GM12878 (cell line): ENCODE measurements around the gene HUNK. TPM values are rescaled to one million over a fixed set of nuclear protein-coding genes. Genes with fewer than 3 reads are reported as not detected.

Experiments used
- ATAC-seq: fragments of 200-7000 bp; cut with Tn5 transposase; 3 replicates; pipeline ENCODE4 v1.9.1; 2020; ENCODE audit warnings: mild to moderate bottlenecking, moderate library complexity
- BruUV-seq: library from RNA; stranded (reverse); fragments of 400-500 nt; replicated peaks from 2 replicates; lab custom pipeline; 2021; lab: Mats Ljungman, UMichigan
- CTCF ChIA-PET: fragments of 300-600 bp; sonication (Branson Sonifier 250); formaldehyde crosslinking; extraction: SDS; loops from one replicate; lab custom pipeline; 2021; ENCODE audit warnings: inconsistent platforms; lab: Yijun Ruan, JAX
- POLR2A ChIA-PET: fragments of 350-600 bp; formaldehyde crosslinking; extraction: SDS; loops from one replicate; lab custom pipeline; 2021; ENCODE audit warnings: inconsistent platforms; lab: Charles Lee
- RAD21 ChIA-PET: fragments of 300-600 bp; sonication (Branson Sonifier 250); formaldehyde crosslinking; loops from one replicate; lab custom pipeline; 2023; ENCODE audit warnings: antibody characterized with exemption; ENCODE audit not compliant: unreplicated experiment; lab: Charles Lee
- SMC1A ChIA-PET: fragments of 300-600 bp; sonication (Branson Sonifier 250); formaldehyde crosslinking; loops from one replicate; lab custom pipeline; 2023; ENCODE audit not compliant: unreplicated experiment, uncharacterized antibody; lab: Charles Lee
- DNase-seq: peaks from one replicate; pipeline ENCODE4 v3.0.0-alpha.2; 2011; ENCODE audit warnings: low read depth, low spot score
- FAIRE-seq: peaks from 3 replicates; lab custom pipeline; 2011; peaks lifted over from hg19 to GRCh38; lab: Jason Lieb, UNC
- H2AFZ ChIP-seq: 2 replicates; pipeline ENCODE4 v1.6.0; 2011; ENCODE audit warnings: low read depth, low read length, control low read depth; ENCODE audit not compliant: control insufficient read depth
- H3K27ac ChIP-seq: 2 replicates; pipeline ENCODE4 v1.5.1; 2011; ENCODE audit warnings: control low read depth; ENCODE audit not compliant: control insufficient read depth, insufficient read depth
- H3K27me3 ChIP-seq, 2 experiments: replicated peaks in 1 of 2; 2 replicates each; pipeline versions ENCODE4 v1.6.0 to v1.6.1; 2011; ENCODE audit warnings: low read length in 1 of 2; ENCODE audit not compliant: control insufficient read depth in 2 of 2, insufficient read depth in 2 of 2
- H3K36me3 ChIP-seq, 2 experiments: 2 replicates each; pipeline ENCODE4 v1.5.1; 2011; ENCODE audit warnings: low read length in 1 of 2; ENCODE audit not compliant: control insufficient read depth in 2 of 2, insufficient read depth in 2 of 2
- H3K4me1 ChIP-seq: 2 replicates; pipeline ENCODE4 v1.6.1; 2011; ENCODE audit warnings: mild to moderate bottlenecking, low read length, moderate library complexity, mixed read lengths; ENCODE audit not compliant: control insufficient read depth, insufficient read depth
- H3K4me2 ChIP-seq: 2 replicates; pipeline ENCODE4 v1.6.0; 2011; ENCODE audit warnings: control low read depth; ENCODE audit not compliant: control insufficient read depth, insufficient read depth
- H3K4me3 ChIP-seq: fragments of 200-600 bp; sonication (generic); 2 replicates; pipeline ENCODE4 v1.5.1; 2016
- H3K79me2 ChIP-seq: 2 replicates; pipeline ENCODE4 v1.6.0; 2011; ENCODE audit warnings: low read length; ENCODE audit not compliant: control insufficient read depth, insufficient read depth
- H3K9ac ChIP-seq: 2 replicates; pipeline ENCODE4 v1.8.0; 2011; ENCODE audit warnings: low read length, control low read depth, mixed read lengths; ENCODE audit not compliant: control insufficient read depth, insufficient read depth
- H3K9me3 ChIP-seq: replicated peaks from 3 replicates; pipeline ENCODE4 v1.5.1; 2011; ENCODE audit warnings: mild to moderate bottlenecking, low read length; ENCODE audit not compliant: control insufficient read depth, insufficient read depth
- H4K20me1 ChIP-seq: 2 replicates; pipeline ENCODE4 v1.6.0; 2011; ENCODE audit not compliant: control insufficient read depth, insufficient read depth
- ATF7 ChIP-seq: fragments of 450-650 bp; IDR thresholded peaks from 2 replicates; pipeline ENCODE4 v1.6.1; 2016; ENCODE audit warnings: low read depth, mild to moderate bottlenecking
- BHLHE40 ChIP-seq, 2 experiments: fragments of 450-650 bp in 1 of 2; IDR thresholded peaks; 2 replicates each; pipeline ENCODE4 v1.6.1; 2011 to 2017; ENCODE audit warnings: low read depth in 2 of 2, borderline replicate concordance in 1 of 2, improper control_type of control experiment in 1 of 2, low read length in 1 of 2, mild to moderate bottlenecking in 1 of 2
- CBX5 ChIP-seq: sonication (generic); IDR thresholded peaks from 2 replicates; pipeline ENCODE4 v1.6.1; 2016; ENCODE audit warnings: low read depth, moderate library complexity, mild to moderate bottlenecking, inconsistent platforms
- CUX1 ChIP-seq: IDR thresholded peaks from 2 replicates; pipeline ENCODE4 v1.6.1; 2012; ENCODE audit warnings: improper control_type of control experiment, low read depth, low read length; ENCODE audit not compliant: insufficient replicate concordance
- EP300 ChIP-seq, 2 experiments: fragments of 150-350 bp in 1 of 2; IDR thresholded peaks; 2 replicates each; pipeline ENCODE4 v1.6.1; 2011 to 2012; ENCODE audit warnings: low read depth in 2 of 2, low read length in 2 of 2, borderline replicate concordance in 1 of 2, improper control_type of control experiment in 1 of 2, inconsistent platforms in 1 of 2; ENCODE audit not compliant: control insufficient read depth in 1 of 2
- FOS ChIP-seq: IDR thresholded peaks from 3 replicates; pipeline ENCODE4 v1.6.1; 2011; ENCODE audit warnings: borderline replicate concordance; ENCODE audit not compliant: insufficient read length; ENCODE audit errors: extremely low read depth
- NFYA ChIP-seq: IDR thresholded peaks from 2 replicates; pipeline ENCODE4 v1.6.1; 2011; ENCODE audit warnings: low read depth, mild to moderate bottlenecking, low read length, improper control_type of control experiment, borderline replicate concordance
- NKRF ChIP-seq: fragments of 450-650 bp; conservative IDR thresholded peaks from 2 replicates; pipeline ENCODE4 v1.6.1; 2017; ENCODE audit warnings: mild to moderate bottlenecking, moderate library complexity
- RFX5 ChIP-seq: IDR thresholded peaks from 2 replicates; pipeline ENCODE4 v1.6.1; 2011; ENCODE audit warnings: low read depth, low read length, improper control_type of control experiment
- RUNX3 ChIP-seq: IDR thresholded peaks from 2 replicates; pipeline ENCODE4 v1.6.1; 2012; ENCODE audit warnings: low read length, inconsistent platforms
- SMAD5 ChIP-seq: IDR thresholded peaks from 2 replicates; pipeline ENCODE4 v1.6.1; 2016; ENCODE audit warnings: antibody characterized with exemption, low read depth
- TBL1XR1 ChIP-seq: IDR thresholded peaks from 2 replicates; pipeline ENCODE4 v1.6.1; 2012; ENCODE audit warnings: low read depth, low read length, improper control_type of control experiment
- WRNIP1 ChIP-seq: IDR thresholded peaks from 2 replicates; pipeline ENCODE4 v1.6.1; 2011; ENCODE audit warnings: low read depth, low read length, improper control_type of control experiment, borderline replicate concordance
- ZSCAN29 ChIP-seq: fragments of 450-650 bp; IDR thresholded peaks from 2 replicates; pipeline ENCODE4 v1.6.1; 2017; ENCODE audit warnings: mild to moderate bottlenecking, moderate library complexity
- WGBS: methylation state at CpG from one replicate; pipeline ENCODE4 v1.1.6; 2016; ENCODE audit warnings: low lambda C conversion rate; ENCODE audit not compliant: insufficient replicate concordance, insufficient coverage; ENCODE audit errors: missing lambda C conversion rate; 5-methylcytosine and 5-hydroxymethylcytosine counted together
- in situ Hi-C: fragments of 300-500 bp; cut with MboI; formaldehyde crosslinking; loops from 9 replicates; pipeline ENCODE4 v1.14.3; 2018; ENCODE audit warnings: mixed read lengths
- intact Hi-C: fragments of 100-400 bp; cut with micrococcal nuclease; formaldehyde crosslinking; loops from one replicate; pipeline ENCODE4 v1.14.2; 2022; ENCODE audit not compliant: unreplicated experiment
- polyA plus RNA-seq, 11 experiments: library from polyadenylated mRNA; depleted of rRNA in 4 of 11; unstranded in 6 of 11; stranded (reverse) in 5 of 11; fragments of >200 nt; fragmentation: Nextera tagmentation in 4 of 11; fragmentation: Illumina TruSeq in 1 of 11; extraction: Ambion mirVana in 4 of 11; extraction: Trizol in 1 of 11; gene quantifications; 1 replicate in 1 of 11; 2 replicates in 10 of 11; pipeline versions ENCODE4 v1.2.1 to v1.2.3, GENCODE V29; 2011 to 2016; ENCODE audit warnings: inconsistent platforms in 2 of 11, missing spikeins in 2 of 11, low read depth in 1 of 11
- total RNA-seq, 4 experiments: library from RNA; depleted of rRNA in 3 of 4; stranded (reverse); fragments of >200 nt in 3 of 4; fragmentation: Illumina TruSeq in 1 of 4; extraction: Trizol in 1 of 4; gene quantifications; 2 replicates each; pipeline versions ENCODE4 v1.2.1 to v1.2.3, GENCODE V29; 2013 to 2021

Gene HUNK
- total and polyA plus RNA-seq, 10 of the 15 experiments (the other 5 are each of a cell fraction or from before 2014, with no cell fraction given) = under 0.01 to 0.14 (median 0.03) TPM; not detected in 7

- no peak for TF ChIP-seq BHLHE40 (IDR thresholded peaks at IDR 0.05; ENCODE audit: borderline replicate concordance in 1 of 2, low read depth in 2 of 2, low read length in 1 of 2)
Observed at GRCh38 chr21:31975491-31975890, 102.7 kb downstream of the HUNK start (continued).

GRCh38 chr21:31977816-31978215 is 105.0 kb downstream of the HUNK start:
- no TSS peak for BruUV-seq
- SMC1A ChIA-PET = no interaction called here
- POLR2A ChIA-PET = no interaction called here
- ATAC-seq = no peak
- no peak for DNase-seq
- Histone ChIP-seq H3K9me3 (no peaks in the 10 kb centered on the region; the same call in 2 of the 3 replicates), H3K27ac (no peak overlapping the region), H3K4me3 (no peak overlapping the region), H3K4me1 (no peaks in the 10 kb centered on the region), H3K36me3 (no peaks in the 10 kb centered on the region), H2AFZ (no peak overlapping the region), H3K79me2 (no peaks in the 10 kb centered on the region), H3K27me3 (no peaks in the 10 kb centered on the region; a peak in 1 of 4 replicates), H3K9ac (no peak overlapping the region), H4K20me1 (no peaks in the 10 kb centered on the region), H3K4me2 (no peak overlapping the region)
- TF ChIP-seq CBX5 (no peak), ZSCAN29 (no peak), RUNX3 (no peak), CUX1 (no peak), RFX5 (no peak), FOS (no peak), NKRF (no peak), SMAD5 (no peak), TBL1XR1 (no peak), EP300 (IDR thresholded peaks at IDR 0.05; ENCODE audit: borderline replicate concordance in 1 of 2, control insufficient read depth in 1 of 2, low read depth in 2 of 2, low read length in 2 of 2) (no peak), WRNIP1 (no peak), ATF7 (no peak), NFYA (no peak)
- RAD21 ChIA-PET = no interaction called here
- in situ Hi-C loops = no loop called here
- CTCF ChIA-PET = no interaction called here
- 24% methylated on average over 7 of the region's 7 CpGs for WGBS
- FAIRE-seq = no peak
- intact Hi-C loops = no loop called here
